Gastrocnemius medialis (tissue), 4 donors: ENCODE measurements around the gene PSD.

Source experiments
- POLR2A ChIP-seq, 2 donors: fragments of 450-650 bp; IDR thresholded peaks; one replicate each; pipeline ENCODE4 v1.6.1; 2017; ENCODE audit warnings: antibody characterized with exemption in 2 of 2, mild to moderate bottlenecking in 2 of 2, moderate library complexity in 2 of 2
- TF ChIP-seq, protein P1 (sequence below), 5 experiments: fragments of 450-650 bp in 3 of 5; fragments of 200-600 bp in 2 of 5; sonication (generic) in 2 of 5; IDR thresholded peaks in 4 of 5; conservative IDR thresholded peaks in 1 of 5; 1 replicate in 4 of 5; 2 replicates in 1 of 5; pipeline ENCODE4 v1.5.1; 2016 to 2019; ENCODE audit warnings: antibody characterized with exemption in 5 of 5, mild to moderate bottlenecking in 3 of 5, moderate library complexity in 3 of 5

GRCh38 chr10:102392306-102392705, 26.3 kb downstream of the PSD start:
- TF ChIP-seq, protein P1, sequence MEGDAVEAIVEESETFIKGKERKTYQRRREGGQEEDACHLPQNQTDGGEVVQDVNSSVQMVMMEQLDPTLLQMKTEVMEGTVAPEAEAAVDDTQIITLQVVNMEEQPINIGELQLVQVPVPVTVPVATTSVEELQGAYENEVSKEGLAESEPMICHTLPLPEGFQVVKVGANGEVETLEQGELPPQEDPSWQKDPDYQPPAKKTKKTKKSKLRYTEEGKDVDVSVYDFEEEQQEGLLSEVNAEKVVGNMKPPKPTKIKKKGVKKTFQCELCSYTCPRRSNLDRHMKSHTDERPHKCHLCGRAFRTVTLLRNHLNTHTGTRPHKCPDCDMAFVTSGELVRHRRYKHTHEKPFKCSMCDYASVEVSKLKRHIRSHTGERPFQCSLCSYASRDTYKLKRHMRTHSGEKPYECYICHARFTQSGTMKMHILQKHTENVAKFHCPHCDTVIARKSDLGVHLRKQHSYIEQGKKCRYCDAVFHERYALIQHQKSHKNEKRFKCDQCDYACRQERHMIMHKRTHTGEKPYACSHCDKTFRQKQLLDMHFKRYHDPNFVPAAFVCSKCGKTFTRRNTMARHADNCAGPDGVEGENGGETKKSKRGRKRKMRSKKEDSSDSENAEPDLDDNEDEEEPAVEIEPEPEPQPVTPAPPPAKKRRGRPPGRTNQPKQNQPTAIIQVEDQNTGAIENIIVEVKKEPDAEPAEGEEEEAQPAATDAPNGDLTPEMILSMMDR (IDR thresholded peaks at IDR 0.05 in 4 of 5, conservative IDR thresholded peaks at IDR 0.05 in 1 of 5) = no peak
- TF ChIP-seq POLR2A (IDR thresholded peaks at IDR 0.05) = no peak
